SK-N-SH (cell line): ENCODE measurements around the gene NCAPH2.

ENCODE experiments used
- CHD2 ChIP-seq: fragments of 150-350 bp; IDR thresholded peaks from 2 replicates; pipeline ENCODE4 v1.6.1; 2018; ENCODE audit warnings: low read length; ENCODE audit not compliant: partially characterized antibody
- ELF1 ChIP-seq: IDR thresholded peaks from 2 replicates; pipeline ENCODE4 v1.4.0; 2012
- EP300 ChIP-seq, 2 experiments: IDR thresholded peaks; 2 replicates each; pipeline versions ENCODE4 v1.4.0 to v1.6.1; 2012; ENCODE audit warnings: borderline replicate concordance in 1 of 2, low read depth in 1 of 2, low read length in 1 of 2
- FOXM1 ChIP-seq: IDR thresholded peaks from 2 replicates; pipeline ENCODE4 v1.4.0; 2012; ENCODE audit warnings: low read depth, mild to moderate bottlenecking
- GABPA ChIP-seq: IDR thresholded peaks from 2 replicates; pipeline ENCODE4 v1.4.0; 2012; ENCODE audit warnings: low read depth, mild to moderate bottlenecking
- RAD21 ChIP-seq: IDR thresholded peaks from 2 replicates; pipeline ENCODE4 v1.6.1; 2012; ENCODE audit warnings: mild to moderate bottlenecking, low read length
- RFX5 ChIP-seq: IDR thresholded peaks from 2 replicates; pipeline ENCODE4 v1.6.1; 2012; ENCODE audit warnings: mild to moderate bottlenecking, improper control_type of control experiment, low read length
- TAF1 ChIP-seq: IDR thresholded peaks from 2 replicates; pipeline ENCODE4 v1.6.1; 2012; ENCODE audit warnings: low read depth, mild to moderate bottlenecking, low read length, moderate library complexity, borderline replicate concordance
- TF ChIP-seq, protein P1 (sequence below): fragments of 200-600 bp; sonication (generic); IDR thresholded peaks from 2 replicates; pipeline ENCODE4 v1.6.1; 2017; ENCODE audit warnings: antibody characterized with exemption, mild to moderate bottlenecking, moderate library complexity
- TF ChIP-seq, protein P2 (sequence below): IDR thresholded peaks from 2 replicates; pipeline ENCODE4 v1.4.0; 2012; ENCODE audit warnings: low read depth, borderline replicate concordance

DNA sequence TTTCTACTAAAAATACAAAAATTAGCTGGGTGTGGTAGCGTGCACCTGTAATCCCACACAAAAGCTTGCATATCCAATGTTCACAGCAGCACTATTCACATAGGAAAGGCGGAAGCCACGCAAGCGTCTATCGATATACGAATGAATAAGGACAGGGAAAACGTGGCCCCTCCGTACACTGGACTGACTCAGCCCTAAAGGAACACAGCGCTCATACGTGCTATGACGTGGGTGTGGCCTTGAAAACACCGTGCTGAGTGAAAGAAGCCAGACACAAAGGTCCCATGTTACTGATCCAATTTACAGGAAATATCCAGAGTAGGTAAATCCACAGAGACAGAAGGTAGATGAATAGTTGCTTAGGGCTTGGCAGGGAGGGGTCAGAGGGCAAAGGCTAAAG lies 7.6 kb upstream of the NCAPH2 start:
- TF ChIP-seq CHD2 (no peak), TAF1 (no peak), EP300 (IDR thresholded peaks at IDR 0.05; ENCODE audit: borderline replicate concordance in 1 of 2, low read depth in 1 of 2, low read length in 1 of 2) (no peak), GABPA (no peak), RAD21 (no peak), FOXM1 (no peak), ELF1 (no peak), RFX5 (no peak)
- TF ChIP-seq, protein P1, sequence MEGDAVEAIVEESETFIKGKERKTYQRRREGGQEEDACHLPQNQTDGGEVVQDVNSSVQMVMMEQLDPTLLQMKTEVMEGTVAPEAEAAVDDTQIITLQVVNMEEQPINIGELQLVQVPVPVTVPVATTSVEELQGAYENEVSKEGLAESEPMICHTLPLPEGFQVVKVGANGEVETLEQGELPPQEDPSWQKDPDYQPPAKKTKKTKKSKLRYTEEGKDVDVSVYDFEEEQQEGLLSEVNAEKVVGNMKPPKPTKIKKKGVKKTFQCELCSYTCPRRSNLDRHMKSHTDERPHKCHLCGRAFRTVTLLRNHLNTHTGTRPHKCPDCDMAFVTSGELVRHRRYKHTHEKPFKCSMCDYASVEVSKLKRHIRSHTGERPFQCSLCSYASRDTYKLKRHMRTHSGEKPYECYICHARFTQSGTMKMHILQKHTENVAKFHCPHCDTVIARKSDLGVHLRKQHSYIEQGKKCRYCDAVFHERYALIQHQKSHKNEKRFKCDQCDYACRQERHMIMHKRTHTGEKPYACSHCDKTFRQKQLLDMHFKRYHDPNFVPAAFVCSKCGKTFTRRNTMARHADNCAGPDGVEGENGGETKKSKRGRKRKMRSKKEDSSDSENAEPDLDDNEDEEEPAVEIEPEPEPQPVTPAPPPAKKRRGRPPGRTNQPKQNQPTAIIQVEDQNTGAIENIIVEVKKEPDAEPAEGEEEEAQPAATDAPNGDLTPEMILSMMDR = no peak
- TF ChIP-seq, protein P2, sequence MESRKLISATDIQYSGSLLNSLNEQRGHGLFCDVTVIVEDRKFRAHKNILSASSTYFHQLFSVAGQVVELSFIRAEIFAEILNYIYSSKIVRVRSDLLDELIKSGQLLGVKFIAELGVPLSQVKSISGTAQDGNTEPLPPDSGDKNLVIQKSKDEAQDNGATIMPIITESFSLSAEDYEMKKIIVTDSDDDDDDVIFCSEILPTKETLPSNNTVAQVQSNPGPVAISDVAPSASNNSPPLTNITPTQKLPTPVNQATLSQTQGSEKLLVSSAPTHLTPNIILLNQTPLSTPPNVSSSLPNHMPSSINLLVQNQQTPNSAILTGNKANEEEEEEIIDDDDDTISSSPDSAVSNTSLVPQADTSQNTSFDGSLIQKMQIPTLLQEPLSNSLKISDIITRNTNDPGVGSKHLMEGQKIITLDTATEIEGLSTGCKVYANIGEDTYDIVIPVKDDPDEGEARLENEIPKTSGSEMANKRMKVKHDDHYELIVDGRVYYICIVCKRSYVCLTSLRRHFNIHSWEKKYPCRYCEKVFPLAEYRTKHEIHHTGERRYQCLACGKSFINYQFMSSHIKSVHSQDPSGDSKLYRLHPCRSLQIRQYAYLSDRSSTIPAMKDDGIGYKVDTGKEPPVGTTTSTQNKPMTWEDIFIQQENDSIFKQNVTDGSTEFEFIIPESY = no peak
